HCT116 (cell line): ENCODE measurements around the gene GFOD1.

ENCODE experiments used
- CTCF ChIP-seq, 3 experiments: fragments of 200-600 bp in 1 of 3; sonication (generic) in 1 of 3; IDR thresholded peaks in 2 of 3; conservative IDR thresholded peaks in 1 of 3; 2 replicates each; pipeline ENCODE4 v1.5.1; 2012 to 2017; ENCODE audit warnings: low read depth in 2 of 3, low read length in 2 of 3, antibody characterized with exemption in 1 of 3, borderline replicate concordance in 1 of 3, control low read depth in 1 of 3, mild to moderate bottlenecking in 1 of 3, mixed read lengths in 1 of 3, mixed run types in 1 of 3, moderate library complexity in 1 of 3; ENCODE audit not compliant: insufficient read depth in 1 of 3
- POLR2A ChIP-seq: IDR thresholded peaks from 2 replicates; pipeline ENCODE4 v1.7.0; 2011; ENCODE audit warnings: borderline replicate concordance; ENCODE audit not compliant: insufficient read depth, insufficient read length; ENCODE audit errors: extremely low read depth
- TF ChIP-seq, protein P1 (sequence below): IDR thresholded peaks from 2 replicates; pipeline ENCODE4 v1.6.1; 2012

DNA sequence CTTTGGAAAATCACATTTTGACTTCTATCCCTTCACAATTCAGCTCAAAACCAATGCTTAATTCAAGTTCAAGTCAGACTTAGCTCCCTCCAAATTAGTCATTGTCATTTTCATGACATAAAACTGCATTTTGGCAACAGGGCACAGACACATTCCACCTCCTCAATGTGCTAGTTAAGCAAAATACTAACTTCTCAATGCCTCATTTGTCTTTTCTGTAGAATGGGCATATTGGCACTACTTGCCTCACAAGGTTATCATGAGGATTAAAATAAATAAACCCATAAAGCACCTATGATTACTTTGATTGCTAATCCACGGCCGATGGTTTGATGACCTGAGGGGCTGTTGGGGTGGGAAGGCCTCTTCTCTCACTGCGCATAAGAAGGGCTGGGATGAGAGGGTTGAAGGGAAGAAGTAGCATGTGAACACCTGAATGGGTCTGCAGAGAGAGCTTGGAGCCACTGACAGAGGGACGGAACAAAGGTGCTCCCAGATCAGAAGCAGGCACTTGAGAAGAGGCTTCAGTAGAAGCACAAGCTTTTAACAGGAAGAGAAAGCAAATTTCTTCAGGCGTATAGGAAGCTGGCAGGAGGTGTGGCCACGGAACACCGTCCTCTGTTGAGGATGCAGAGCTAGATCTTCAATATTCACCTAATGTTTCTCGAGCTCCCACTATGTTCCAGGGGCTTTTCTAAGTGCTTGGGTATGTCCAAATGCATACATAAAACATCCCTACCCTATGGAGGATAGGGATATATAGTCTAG lies 147.4 kb downstream of the GFOD1 start:
- no peak for TF ChIP-seq CTCF (IDR thresholded peaks at IDR 0.05 in 2 of 3, conservative IDR thresholded peaks at IDR 0.05 in 1 of 3; ENCODE audit: borderline replicate concordance in 1 of 3, insufficient read depth in 1 of 3, low read depth in 2 of 3, low read length in 2 of 3)
- no peak for TF ChIP-seq POLR2A
- TF ChIP-seq, protein P1, sequence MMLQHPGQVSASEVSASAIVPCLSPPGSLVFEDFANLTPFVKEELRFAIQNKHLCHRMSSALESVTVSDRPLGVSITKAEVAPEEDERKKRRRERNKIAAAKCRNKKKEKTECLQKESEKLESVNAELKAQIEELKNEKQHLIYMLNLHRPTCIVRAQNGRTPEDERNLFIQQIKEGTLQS = no peak
